Kidney (tissue), 14 donors: ENCODE measurements around the gene UBALD1. TPM values are rescaled to one million over a fixed set of nuclear protein-coding genes. Genes with fewer than 3 reads are reported as not detected.

Source experiments
- DNase-seq, 5 donors: peaks; one replicate each; pipeline ENCODE4 v3.0.0-alpha.2; 2013 to 2020
- FAIRE-seq: peaks from 2 replicates; lab custom pipeline; 2012; peaks lifted over from hg19 to GRCh38; lab: Jason Lieb, UNC
- H3K27ac ChIP-seq, 2 donors: one replicate each; pipeline ENCODE4 v1.7.0; 2013; ENCODE audit warnings: low read depth in 2 of 2, low read length in 2 of 2, inconsistent platforms in 1 of 2
- H3K27me3 ChIP-seq: one replicate; pipeline ENCODE4 v1.7.1; 2013; ENCODE audit warnings: low read length, inconsistent platforms; ENCODE audit not compliant: control insufficient read depth, insufficient read depth
- H3K36me3 ChIP-seq, 3 donors: one replicate each; pipeline versions ENCODE4 v1.7.0 to v1.7.1; 2013; ENCODE audit warnings: low read length in 3 of 3, control low read depth in 1 of 3, inconsistent platforms in 1 of 3; ENCODE audit not compliant: insufficient read depth in 3 of 3, control insufficient read depth in 2 of 3
- H3K4me1 ChIP-seq, 3 donors: one replicate each; pipeline versions ENCODE4 v1.7.0 to v1.7.1; 2013; ENCODE audit warnings: low read length in 3 of 3, inconsistent platforms in 1 of 3, low read depth in 1 of 3; ENCODE audit not compliant: control insufficient read depth in 2 of 3, insufficient read depth in 2 of 3
- H3K4me3 ChIP-seq, 3 donors: one replicate each; pipeline versions ENCODE4 v1.7.0 to v1.8.1; 2013; ENCODE audit warnings: low read length in 3 of 3, control low read depth in 1 of 3, inconsistent platforms in 1 of 3
- H3K9ac ChIP-seq, 3 donors: one replicate each; pipeline versions ENCODE4 v1.7.0 to v1.7.1; 2013; ENCODE audit warnings: low read length in 3 of 3, control low read depth in 1 of 3, inconsistent platforms in 1 of 3
- H3K9me3 ChIP-seq, 3 donors: one replicate each; pipeline versions ENCODE4 v1.7.0 to v1.7.1; 2013; ENCODE audit warnings: low read length in 3 of 3, control low read depth in 1 of 3, inconsistent platforms in 1 of 3; ENCODE audit not compliant: control insufficient read depth in 2 of 3, insufficient read depth in 1 of 3
- intact Hi-C: fragments of 100-400 bp; cut with DNase I; formaldehyde crosslinking; loops from one replicate; pipeline ENCODE4 v1.11.1; 2022
- polyA plus RNA-seq: library from polyadenylated mRNA; stranded (reverse); fragments of 350-450 nt; fragmentation: Illumina TruSeq; extraction: RNeasy Lipid Tissue Mini Kit (QIAGEN cat#74804); gene quantifications from one replicate; pipeline ENCODE4 v1.2.3, GENCODE V29; 2014; ENCODE audit warnings: low read depth, low replicate concordance; ENCODE audit not compliant: insufficient read depth
- total RNA-seq: library from RNA; stranded (reverse); fragmentation: NEBNext Ultra II Directional; extraction: Animal tissue kit (Norgen Biotek cat#: 25700); gene quantifications from one replicate; pipeline ENCODE4 v1.2.1, GENCODE V29; 2021
- TF ChIP-seq, protein P1 (sequence below): IDR thresholded peaks from 3 replicates; pipeline ENCODE4 v1.5.1; 2012; ENCODE audit warnings: mild to moderate bottlenecking, moderate library complexity, borderline replicate concordance; ENCODE audit not compliant: insufficient read depth; ENCODE audit errors: extremely low read depth
- donor health status: control.
- donor health status: control.
- donor health status: control.
- donor health status: control.
- donor health status: control.
- donor health status: DM: yes; HTN: yes; CAD: no.
- donor health status: Normal renal cell carcinoma (clear cell type).

UBALD1 gene
- total and polyA plus RNA-seq, 2 donors from 2014 or later, result 31.8 to 38.3 TPM

DNA sequence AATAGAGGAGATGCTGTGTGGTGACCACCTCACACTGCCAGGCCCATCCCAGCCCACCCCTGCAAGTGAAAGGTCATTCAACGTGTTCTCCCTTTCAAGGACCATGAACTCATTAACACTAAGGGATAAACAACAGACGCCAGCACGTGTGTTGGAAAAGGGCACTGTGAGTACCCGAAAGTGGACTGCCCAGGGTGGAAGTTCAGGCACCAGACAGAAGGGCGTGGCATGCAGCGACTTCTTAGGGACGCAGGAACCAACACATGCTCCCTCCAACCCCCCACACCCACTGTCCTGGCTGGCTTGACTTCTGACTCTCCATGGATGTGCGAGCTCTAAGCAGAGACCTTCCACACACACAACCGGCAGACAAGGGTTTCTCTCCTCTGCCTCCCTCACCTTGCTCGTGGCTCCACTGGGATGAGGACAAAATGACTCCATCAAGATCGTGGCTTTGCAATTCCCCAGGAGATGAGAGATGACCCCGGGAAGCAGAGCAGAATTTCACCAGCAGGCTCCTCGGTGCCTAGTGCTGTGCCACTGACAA is 11.0 kb downstream of the UBALD1 start:
- H3K4me1 ChIP-seq, result peaks cover 0 to 20% (median 4%) of the 10 kb centered on the region in 3 donors
- no peaks in the 10 kb centered on the region for H3K27me3 ChIP-seq
- no peak overlapping the region for H3K9ac ChIP-seq
- intact Hi-C loops, result no loop called here
- no peaks in the 10 kb centered on the region for H3K36me3 ChIP-seq
- H3K4me3 ChIP-seq, result no peak overlapping the region
- H3K9me3 ChIP-seq, result no peaks in the 10 kb centered on the region
- TF ChIP-seq, protein P1, sequence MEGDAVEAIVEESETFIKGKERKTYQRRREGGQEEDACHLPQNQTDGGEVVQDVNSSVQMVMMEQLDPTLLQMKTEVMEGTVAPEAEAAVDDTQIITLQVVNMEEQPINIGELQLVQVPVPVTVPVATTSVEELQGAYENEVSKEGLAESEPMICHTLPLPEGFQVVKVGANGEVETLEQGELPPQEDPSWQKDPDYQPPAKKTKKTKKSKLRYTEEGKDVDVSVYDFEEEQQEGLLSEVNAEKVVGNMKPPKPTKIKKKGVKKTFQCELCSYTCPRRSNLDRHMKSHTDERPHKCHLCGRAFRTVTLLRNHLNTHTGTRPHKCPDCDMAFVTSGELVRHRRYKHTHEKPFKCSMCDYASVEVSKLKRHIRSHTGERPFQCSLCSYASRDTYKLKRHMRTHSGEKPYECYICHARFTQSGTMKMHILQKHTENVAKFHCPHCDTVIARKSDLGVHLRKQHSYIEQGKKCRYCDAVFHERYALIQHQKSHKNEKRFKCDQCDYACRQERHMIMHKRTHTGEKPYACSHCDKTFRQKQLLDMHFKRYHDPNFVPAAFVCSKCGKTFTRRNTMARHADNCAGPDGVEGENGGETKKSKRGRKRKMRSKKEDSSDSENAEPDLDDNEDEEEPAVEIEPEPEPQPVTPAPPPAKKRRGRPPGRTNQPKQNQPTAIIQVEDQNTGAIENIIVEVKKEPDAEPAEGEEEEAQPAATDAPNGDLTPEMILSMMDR, result no peak
- DNase-seq (peak in 1 of 5 donors; percentile 34), FAIRE-seq (no peak)
- peak overlapping the region in 1 of 2 donors; percentile 37 for H3K27ac ChIP-seq

DNA sequence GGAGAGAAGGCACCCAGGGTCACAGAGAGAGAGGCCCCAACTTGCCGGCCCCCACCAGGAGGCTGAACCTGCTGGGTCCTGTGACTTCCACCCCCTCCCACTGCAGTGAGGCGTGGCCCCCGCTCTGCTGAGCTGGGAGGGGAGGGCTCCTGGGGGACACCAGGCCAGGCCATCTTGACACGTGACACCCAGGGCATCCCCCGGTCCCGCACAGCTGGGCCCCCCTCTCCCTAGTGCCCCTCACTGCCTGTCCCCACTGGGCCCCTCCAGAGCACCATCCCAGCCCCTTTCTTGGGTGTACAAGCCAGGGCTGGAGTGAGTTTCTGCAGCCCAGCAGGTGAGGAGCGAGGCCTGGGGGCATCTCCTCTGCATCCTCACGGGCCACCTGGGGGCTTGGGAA is 12.4 kb downstream of the UBALD1 start:
- no peaks in the 10 kb centered on the region for H3K9me3 ChIP-seq
- H3K36me3 ChIP-seq, result no peaks in the 10 kb centered on the region
- H3K4me1 ChIP-seq, result peaks cover 0 to 18% (median under 1%) of the 10 kb centered on the region in 3 donors
- H3K27me3 ChIP-seq, result no peaks in the 10 kb centered on the region
- no peak overlapping the region for H3K4me3 ChIP-seq
- H3K9ac ChIP-seq, result no peak overlapping the region
- DNase-seq (peak in 1 of 5 donors; percentile 59), FAIRE-seq (no peak)
- intact Hi-C loops, result no loop called here
- no peak overlapping the region for H3K27ac ChIP-seq
- TF ChIP-seq, protein P1, result no peak

DNA sequence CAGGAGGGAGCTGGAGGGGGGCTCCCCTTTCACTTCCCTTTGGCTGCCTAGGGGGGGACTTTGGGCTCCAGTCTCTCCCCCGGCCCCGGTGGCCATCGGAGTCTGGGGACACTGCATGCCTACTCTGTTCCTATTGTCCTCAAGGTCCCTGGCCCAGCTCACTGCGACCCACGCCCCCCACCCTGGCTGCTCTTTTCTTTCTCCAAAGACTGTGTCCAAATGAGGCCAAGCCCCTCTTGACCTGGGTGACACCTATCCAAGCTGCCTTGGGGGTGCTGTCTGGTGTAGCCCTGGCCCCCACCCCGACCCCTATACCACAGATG is 12.9 kb downstream of the UBALD1 start:
- H3K27me3 ChIP-seq, result no peaks in the 10 kb centered on the region
- no peak overlapping the region for H3K27ac ChIP-seq
- H3K4me1 ChIP-seq, result peaks cover 0 to 19% (median 3%) of the 10 kb centered on the region in 3 donors
- H3K9ac ChIP-seq, result no peak overlapping the region
- no peaks in the 10 kb centered on the region for H3K36me3 ChIP-seq
- H3K9me3 ChIP-seq, result no peaks in the 10 kb centered on the region
- no peak overlapping the region for H3K4me3 ChIP-seq
- DNase-seq, result peak in 1 of 5 donors; percentile 49
- intact Hi-C loops, result no loop called here
- FAIRE-seq, result no peak
- TF ChIP-seq, protein P1, result no peak
